Activated CD4-positive, alpha-beta T cell treated with anti-CD3 and anti-CD28 coated beads for 48 hours (primary cell): ENCODE measurements around the gene DOC2A.
"Not testable (repeated sequence)": the region's sequence is repeated elsewhere in the genome, so short reads cannot be mapped to it uniquely, and the experiment has no call there.

Experiments
- DNase-seq: peaks from one replicate; pipeline ENCODE4 v3.0.0-alpha.2; 2020

DOC2A gene

DNA sequence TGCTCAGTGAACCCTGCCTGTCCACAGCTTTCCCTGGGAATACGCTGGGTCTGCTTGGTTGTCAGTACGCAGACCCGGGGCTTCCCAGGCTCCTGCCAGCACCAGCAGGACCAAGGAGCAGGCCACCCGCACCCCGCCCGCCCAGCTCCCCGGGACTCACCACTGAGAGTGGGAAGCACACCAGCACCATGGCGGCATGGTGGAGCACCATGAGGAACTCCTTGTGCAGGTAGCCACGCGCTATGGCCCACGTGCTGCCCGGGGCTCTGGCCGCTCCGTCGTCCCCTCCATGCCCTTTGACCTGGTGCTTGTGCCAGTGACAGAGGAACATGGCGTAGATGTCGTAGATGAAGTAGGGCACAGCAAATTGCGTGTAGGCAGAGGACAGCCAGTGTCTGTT lies 15.6 kb upstream of the DOC2A start:
- no peak for DNase-seq

DNA sequence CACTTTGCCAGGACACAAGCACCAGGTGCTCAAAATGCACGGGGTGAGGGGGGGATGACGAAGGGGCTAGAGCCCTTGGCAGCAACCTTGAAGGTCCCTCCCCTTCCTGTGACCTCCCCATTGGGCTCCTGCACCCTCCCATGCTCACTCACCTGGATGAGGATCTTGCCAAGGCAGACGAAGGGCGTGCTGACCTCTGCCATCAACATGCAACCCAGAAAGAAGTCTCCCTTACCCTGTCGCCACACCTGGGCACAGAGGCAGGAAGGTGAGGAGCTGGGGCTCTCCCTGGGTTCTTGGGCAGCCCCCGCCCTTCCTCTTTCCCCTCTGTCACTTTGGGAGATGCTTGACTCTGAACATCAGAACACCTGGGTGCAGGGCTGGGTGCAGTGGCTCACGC lies 14.7 kb upstream of the DOC2A start:
- no peak for DNase-seq

DNA sequence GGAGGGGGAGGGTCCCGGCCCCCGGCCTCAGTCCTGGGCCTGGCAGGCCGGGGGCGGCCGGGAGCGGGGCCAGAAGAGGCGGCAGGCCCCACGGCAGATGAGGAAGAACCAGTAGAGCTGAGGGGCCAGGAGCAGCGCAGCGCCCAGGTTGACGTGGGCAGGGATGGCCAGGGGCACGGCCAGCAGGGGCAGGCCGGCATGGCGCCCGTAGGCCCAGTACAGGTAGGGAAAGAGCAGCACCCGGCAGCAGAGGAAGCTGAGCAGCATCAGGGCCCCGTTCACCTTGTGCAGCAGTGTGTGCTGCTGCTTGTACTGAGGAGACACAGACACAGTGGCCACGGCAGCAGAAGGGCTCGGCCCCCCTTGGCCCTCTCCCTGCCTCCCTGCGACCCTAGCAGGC lies 14.3 kb upstream of the DOC2A start:
- DNase-seq: no peak

DNA sequence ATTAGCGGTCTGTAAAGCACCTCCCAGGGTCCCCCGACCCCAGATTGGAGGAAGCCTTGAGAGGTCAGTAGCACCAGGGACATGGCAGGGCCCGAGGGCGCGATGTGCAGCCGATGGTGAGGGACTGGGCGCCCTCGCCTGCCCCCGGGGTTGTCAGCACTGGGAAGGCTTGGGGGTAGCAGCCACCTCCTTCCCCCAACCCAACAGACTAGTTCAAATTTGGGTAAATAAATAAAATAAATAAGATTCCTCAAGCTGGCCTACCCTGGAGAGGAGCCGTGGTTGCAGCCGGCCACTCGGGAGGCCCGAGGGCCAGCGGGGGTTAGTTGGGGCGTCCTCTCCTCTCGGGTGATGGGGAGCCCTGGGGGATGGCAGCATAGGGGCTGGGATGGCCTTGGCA lies 13.6 kb upstream of the DOC2A start:
- no peak for DNase-seq

DNA sequence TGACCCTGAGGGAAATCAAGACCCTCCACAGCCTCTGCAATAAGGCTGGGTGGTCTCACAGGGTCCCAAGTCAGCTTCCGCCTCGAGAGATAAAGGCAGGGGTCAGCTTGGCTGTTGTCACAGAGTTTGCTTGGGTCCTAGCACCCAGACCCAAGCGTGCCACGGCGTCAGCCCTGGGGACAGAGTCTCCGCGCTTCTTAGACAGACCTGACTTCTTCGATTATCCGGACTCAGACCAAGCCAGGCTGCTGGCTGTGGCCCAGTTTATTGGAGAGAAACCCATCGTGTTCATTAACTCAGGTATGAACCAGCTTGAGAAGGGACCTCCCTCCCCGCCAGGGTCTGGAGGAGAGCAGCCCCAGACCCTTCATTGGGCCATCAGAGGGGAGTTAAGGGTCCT lies 12.8 kb upstream of the DOC2A start:
- no peak for DNase-seq

DNA sequence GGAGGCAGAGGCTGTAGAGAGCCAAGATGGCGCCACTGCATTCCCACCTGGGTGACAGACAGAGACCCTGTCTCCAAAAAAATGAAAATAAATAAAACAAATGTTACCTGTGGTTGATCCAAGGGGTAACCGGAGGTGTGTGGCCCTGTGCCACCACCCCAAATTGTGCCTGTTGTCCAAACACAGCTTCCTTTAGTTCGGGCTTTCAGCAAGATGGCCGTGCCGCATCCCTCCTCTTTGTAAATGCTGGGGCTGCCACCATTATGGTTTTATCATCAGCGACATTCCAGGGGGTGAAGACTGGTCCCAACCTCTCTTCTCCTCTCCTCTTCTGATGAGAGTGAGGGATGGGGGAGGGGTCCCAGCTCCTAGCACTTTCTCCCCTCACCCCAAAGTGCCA lies 12.1 kb upstream of the DOC2A start, which contains the start of gene C16orf92:
Gene C16orf92 (plus strand): TSS at position 312 of the 400 bp plus-strand sequence. CDS start 143 bp downstream, outside the sequence.
- no peak for DNase-seq

DNA sequence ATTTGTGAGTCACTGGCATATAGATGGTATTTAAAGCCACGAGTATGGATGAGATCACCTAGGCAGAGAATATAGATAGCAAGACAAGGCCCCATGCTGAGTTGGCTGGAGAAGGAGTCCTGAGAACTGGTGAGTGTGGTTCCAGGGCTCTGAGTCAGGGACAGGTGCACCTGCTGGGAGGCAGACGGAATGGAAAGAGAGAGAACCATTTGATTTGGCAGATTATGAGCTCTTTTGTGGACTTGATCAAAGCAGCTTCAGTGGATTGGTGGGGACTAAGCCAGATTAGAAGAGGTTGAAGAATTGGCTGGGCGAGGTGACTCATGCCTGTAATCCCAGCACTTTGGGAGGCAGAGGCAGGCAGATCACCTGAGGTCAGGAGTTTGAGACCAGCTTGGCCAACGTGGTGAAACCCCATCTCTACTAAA lies 7.9 kb upstream of the DOC2A start:
- DNase-seq: peak; percentile 47

DNA sequence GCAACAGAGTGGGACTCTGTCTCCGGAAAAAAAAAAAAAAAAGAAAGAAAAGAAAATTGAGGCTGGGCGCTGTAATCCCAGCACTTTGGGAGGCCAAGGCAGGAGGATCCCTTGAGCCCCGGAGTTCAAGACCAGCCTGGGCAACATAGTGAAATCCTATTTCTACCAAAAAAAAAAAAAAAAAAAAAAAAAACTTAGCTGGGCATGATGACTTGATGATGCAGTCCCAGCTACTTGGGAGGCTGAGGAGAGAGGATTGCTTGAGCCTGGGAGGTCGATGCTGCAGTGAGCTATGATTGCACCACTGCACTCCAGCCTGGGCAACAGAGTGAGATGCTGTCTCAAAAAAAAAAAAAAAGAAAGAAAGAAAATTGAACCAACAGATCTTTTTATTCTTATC lies 7.1 kb upstream of the DOC2A start:
- DNase-seq: not testable (repeated sequence)

DNA sequence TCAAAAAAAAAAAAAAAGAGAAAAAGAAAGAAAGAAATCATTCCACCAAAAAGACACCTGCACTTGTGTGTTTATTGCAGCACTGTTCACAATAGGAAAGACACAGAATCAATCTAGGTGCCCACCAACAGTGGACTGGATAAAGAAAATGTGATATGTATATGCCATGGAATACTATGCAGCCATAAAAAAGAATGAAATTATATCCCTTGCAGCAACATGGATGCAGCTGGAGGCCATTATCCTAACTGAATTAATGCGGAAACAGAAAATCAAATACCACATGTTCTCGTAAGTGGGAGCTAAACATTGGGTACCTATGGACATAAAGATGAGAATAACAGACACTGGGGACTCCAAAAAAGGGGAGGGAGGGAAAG lies 6.4 kb upstream of the DOC2A start:
- DNase-seq: no peak

DNA sequence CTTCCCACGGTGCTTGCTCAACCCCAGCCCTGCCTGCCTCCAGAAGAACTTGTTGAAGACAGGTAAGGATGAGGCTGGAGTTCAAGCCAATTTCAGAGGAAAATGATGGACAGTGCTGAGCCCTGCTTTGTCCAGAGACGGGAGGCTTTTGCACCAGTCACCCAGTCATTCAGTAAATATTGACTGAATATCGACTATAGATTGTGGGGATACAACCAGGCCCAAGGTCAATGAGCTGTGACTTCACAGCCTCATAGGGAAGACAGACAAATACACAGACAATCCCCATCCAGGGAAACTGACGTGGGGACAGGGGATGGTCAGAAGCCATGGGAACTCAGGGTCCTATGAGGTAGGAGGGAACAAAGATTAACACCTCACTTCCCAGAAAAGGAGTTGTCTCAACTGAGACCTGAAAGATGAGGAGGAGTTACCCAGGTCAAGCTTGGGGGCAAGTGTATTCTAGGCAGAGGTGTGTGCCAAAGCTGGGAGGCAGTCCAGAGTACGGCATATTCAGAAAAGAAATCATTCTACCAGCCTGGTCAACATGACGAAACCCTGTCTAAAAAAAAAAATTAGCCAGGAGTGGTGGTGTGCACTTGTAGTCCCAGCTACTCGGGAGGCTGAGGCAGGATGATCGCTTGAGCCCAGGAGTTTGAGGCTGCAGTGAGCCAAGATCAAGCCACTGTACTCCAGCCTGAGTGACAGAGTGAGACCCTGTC lies 5.9 kb upstream of the DOC2A start:
- DNase-seq: no peak

DNA sequence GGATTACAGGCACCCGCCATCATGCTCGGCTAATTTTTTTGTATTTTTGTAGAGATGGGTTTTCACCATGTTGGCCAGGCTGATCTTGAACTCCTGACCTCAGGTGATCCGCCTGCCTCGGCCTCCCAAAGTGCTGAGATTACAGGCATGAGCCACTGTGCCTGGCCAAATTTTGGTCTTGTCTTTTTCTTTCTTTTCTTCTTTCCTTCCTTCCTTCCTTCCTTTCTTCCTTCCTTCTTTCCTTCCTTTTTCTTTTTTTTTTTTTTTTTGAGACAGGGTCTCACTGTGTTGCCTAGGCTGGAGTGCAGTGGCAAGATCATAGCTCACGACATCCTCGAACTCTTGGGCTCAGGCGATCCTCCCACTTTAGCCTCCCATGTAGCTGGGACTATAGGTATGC lies 4.6 kb upstream of the DOC2A start:
- DNase-seq: not testable (repeated sequence)

DNA sequence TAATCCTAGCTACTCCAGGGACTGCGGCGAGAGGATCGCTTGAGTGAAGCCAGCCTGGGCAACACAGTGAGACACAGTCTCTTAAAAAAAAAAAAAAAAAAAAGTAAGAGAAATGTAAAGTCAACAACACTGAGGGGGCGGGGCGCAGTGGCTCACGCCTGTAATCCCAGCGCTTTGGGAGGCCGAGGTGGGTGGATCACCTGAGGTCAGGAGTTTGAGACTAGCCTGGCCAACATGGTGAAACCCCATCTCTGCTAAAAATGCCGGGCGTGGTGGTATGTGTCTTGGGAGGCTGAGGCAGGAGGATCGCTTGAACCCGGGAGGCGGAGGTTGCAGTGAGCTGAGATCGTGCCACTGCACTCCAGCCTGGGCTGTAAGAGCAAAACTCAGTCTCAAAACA lies 1.8 kb upstream of the DOC2A start:
- not testable (repeated sequence) for DNase-seq

DNA sequence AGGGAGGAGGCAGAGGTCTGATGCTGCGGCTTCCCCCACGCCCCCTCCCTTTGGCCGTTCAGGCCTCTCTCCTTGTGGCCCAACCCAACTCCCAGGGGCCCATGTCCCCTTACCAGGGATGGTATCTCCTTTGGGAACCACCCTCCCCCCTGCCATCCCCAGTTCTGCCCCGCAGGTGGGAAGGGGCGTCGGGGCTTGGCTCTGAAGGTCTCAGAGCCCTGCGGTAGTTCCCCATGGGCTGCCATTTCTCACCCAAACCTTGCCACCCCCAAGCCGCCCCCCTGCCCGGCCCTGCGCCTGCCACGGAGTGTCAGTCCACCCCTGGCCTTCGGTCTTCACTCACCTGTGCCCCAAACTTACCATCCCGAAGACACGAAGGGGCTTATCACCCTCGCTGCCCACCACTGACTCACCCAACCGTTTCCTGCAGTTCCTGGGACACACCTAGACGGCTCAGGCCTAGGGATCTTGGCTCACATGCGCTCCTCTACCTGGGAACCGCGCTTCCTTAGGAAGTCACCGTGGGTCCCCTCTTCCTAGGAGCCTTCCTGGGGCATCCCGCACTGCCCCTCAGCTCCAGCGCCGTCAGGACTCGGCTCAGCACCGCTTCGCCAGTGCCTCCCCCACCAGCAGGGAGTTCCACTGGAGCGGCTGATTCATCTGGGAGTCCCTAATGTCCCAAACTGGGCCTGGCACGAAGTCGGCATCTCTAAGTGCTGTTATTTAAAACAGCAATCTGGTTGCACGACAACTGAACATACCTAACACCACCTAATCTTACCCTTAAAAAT lies 1.1 kb upstream of the DOC2A start:
- no peak for DNase-seq

DNA sequence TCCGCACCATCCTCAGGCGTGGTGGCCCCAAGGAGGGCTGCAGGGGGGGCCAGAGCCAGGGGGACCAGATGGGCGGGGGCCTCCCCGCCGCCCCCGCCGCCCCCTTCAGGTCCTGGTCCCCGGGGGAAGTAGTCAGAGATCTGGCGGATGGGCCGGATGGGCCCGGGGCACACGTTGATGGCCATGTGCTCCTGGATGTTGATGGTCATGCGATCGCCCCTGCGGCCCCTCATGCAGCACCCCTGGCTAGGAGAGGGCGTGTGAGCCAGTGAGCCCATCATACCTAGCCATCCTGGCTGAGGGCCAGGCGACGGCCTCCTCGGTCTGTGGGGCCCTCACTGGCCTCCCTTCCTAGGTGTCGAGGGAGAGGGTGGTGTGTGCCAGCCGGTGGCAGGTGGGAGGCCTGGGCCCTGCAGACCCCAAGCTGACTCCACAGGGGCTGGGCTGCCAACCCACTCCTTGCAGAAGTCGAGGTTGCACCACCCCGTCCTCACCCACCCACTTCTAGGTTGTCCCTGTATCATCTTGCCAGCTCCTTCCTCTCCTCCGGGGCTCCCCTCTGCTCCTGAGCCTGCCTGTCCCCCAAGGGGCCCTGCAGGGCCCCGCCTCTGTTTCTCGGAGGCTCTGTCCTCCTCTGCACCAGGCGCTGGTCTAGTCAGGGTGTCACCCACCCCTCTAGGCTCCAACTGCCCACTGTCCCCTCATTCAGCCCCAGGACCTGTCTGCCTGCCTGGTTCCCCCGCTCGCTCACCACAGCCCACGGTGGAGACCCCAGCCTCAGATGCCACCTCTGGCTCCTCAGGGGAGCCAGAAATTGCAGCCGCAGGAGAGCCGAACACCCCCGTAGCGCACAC lies 610 bp downstream of the DOC2A start:
- DNase-seq: no peak

DNA sequence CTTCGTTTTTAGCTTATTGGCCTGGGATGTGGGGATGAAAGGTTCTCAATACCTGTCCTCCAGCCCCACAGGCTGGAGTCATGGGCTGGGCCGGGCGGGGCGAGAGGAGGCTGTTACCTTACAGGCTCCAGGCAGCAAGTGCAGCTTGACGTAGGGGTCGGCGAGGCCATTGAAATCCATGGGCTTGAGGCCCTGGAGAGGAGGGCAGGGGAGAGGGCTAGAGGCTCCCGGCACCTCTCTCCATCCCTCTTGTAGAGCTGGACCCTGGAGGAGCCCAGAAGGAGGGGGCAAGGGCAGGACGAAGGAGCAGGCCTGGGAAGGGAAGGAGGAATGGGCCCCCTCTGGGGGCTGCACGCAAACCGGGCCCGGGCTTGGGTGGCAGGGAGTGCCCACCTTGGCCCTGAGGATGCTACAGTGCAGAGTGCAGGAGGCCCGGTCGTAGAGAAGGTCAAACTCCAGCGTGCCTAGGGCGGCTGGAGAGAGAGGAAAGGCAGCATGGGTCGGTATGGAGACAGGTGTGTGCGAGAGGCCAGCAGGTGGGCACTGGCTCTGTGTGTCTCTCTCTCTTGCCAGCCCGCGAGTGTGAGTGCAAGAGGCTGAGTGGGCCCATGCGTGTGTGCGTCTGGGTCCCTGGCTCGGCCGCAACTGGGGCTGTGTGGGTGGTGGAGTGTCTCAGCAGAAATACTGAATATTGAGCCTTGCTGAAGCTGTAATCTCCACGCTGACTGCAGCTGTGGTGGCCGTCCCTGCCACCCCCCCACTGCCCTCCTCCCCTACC lies 1.6 kb downstream of the DOC2A start:
- DNase-seq: no peak

DNA sequence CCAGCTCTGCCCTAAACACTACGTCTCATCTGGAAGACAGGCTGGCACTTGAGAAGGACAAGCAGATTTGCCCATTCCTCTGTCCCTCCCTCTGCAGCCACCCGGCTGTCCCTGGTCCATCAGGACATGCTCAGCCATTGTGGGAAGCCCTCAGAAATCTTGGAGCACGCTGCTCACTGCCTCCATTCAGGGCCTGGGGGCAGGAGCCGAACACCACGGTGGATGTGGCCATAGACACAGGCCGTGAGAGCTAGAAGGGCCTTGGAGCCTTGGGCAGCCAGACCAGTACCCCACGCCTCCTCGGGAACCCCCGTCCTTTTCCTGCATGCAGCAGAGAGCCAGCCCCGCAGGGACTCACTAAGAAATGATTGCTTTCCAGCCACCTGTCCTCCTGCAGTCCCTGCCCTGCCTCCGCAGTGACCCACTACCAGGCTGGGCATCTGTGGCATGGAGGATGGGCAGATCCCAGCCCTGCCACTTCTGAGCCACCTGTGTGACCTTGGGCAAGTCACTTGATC lies 3.4 kb downstream of the DOC2A start:
- DNase-seq: no peak

DNA sequence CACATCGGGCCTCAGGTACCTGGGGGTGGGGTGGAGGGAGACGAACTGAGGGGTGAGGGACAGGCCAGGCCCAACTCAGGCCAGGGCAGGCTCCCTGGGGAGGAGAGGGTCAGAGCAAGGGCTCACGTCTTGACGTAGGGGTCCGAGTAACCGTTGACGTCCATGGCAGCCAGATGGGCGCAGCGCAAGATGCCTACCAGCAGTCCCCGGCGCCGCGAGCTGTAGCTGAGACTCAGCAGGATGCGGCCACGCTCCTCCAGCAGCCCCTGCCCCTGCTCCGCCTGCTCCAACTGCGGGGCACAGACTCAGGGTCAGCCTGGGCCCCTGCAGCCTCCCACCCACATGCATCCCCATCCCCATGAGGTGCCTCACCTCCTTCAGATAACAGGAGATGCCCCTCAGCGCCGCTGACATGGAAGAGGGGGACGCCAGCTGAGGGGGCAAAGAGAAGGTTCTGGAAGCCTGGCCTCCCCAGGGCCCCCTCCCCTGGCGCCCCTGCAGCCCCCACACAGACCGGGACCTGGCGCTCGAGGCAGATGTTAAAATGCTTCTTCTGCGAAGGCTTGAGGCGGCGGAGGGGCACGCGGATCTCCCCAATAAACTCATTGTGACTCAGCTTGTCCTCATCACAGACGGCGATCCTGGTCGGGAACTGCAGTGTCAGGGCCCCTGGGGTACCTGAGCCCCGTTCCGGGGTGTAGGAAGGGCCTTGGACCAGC lies 4.0 kb downstream of the DOC2A start:
- DNase-seq: no peak

DNA sequence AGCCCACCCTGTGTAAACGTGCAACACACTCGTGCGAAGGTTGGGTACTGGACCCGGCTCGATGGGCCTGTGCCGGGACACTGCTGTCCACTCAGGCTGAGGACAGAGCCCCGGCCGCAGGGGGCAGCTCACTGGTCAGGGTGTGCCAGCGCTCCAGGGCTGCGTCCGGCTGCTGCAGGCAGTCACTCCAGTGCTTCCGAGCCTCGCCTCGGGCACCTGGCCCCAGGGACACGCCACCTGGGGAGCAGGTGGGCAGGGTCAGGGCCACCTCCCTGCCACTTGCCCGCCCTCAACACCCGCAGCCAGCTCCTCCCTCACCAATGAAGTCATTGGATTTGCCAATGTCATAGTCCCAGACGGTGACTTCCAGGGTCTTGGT lies 4.7 kb downstream of the DOC2A start:
- no peak for DNase-seq

DNA sequence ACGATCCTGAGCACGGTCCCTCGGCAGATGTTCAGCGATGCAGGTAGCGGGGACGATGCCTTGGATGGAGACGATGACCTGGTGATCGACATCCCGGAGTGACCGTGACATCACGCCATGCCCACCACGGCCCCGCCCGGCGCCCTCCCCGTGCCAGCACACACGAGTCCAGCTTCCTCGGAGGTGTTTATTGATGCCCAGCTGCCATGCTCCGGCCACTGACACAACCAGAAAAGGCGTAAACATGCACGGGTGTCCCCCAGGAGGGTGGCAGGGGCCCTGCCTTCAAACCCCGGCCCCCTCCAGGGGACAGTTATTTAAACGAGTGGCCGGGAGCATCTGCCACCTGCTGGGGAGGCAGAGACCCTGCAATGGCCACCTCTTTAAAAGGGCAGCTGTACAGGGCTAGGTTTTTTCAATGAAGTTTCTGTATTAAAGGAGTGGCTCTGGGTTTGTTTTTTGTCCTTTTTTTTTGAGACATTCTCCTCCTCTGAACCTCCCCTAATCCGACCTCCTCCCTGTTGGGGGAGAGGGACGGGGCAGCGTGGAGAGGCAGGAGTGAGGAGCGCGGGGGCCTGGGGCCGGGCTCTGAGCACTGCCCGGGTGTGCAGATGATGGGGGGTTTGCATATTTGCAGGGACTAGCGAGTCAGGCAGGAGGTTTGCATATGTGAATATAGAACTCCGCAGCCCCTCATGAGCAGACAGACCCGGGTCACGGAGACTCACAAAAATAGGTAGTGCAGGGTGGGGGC lies 5.3 kb downstream of the DOC2A start:
- peak; percentile 55 for DNase-seq

DNA sequence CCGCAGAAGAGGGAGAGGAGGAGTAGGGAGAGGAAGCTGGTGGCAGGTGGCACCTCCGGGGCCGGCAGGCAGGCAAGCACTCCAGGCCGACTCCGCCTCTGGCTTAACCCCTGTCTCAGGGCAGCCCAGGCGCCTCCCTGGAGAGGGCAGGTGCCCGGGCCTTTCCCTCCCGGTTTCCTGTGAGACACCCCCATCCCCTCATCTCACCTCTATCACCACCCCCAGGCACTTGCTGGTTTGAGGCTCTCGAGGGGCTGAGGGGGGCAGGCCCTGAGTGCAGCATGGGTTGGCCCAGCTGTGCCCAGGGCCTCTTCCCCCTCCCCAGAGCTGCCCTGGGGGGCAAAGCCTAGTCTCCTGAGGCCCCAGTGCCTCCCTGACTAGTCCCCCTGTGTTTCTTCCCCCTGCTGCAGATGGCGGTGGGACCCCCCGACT lies 6.0 kb downstream of the DOC2A start:
- no peak for DNase-seq

DNA sequence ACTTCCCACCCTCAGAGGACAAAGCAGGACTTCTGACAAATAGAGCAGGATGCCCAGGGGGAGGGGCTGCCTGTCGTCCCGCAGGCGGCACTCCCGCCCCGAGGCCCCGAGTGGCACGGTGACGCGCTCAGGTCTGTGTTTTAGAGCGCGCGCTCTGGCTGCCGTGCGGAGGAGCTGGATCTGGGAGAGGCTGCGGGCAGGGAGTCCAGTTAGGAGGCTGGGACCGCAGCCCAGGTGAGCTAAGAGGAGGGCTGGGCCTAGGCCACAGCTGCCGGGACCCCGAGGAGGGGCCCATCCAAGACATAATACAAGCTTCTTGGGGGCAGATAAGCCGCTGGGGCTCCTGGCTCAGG lies 6.4 kb downstream of the DOC2A start:
- no peak for DNase-seq
